ENCODE data around the gene CRACDL. TPM values are rescaled to one million over a fixed set of nuclear protein-coding genes. Genes with fewer than 3 reads are reported as not detected.

CRACDL gene
- total and polyA plus RNA-seq, 2 donors (not counting 3 experiments of a cell fraction or from before 2014, with no cell fraction given), result 0.92 to 6.3 TPM

GRCh38 chr2:98915751-98916358, 20.2 kb downstream of the CRACDL start:
- Histone ChIP-seq H3K9me1 (replicated peaks; ENCODE audit: control insufficient read depth, extremely low read depth, insufficient read depth, low read length) (no peaks in the 10 kb centered on the region), H2AFZ (ENCODE audit: low read depth, low read length) (no peak overlapping the region), H3K9me3 (replicated peaks; ENCODE audit: control insufficient read depth, insufficient read depth, low read length) (no peaks in the 10 kb centered on the region), H3K36me3 (ENCODE audit: control insufficient read depth in 2 of 2, extremely low read depth in 1 of 2, insufficient read depth in 2 of 2, low read length in 2 of 2) (no peaks in the 10 kb centered on the region), H4K20me1 (replicated peaks; ENCODE audit: control insufficient read depth, extremely low read depth, insufficient read depth, low read length) (no peaks in the 10 kb centered on the region), H3K4me3 (replicated peaks in 1 of 3; ENCODE audit: insufficient read depth in 1 of 3, low read depth in 1 of 3, low read length in 3 of 3) (no peak overlapping the region), H3K4me2 (ENCODE audit: insufficient read depth, low read length) (no peak overlapping the region), H3K27ac (ENCODE audit: insufficient read depth, low read depth, low read length) (no peak overlapping the region), H3K27me3 (ENCODE audit: control insufficient read depth in 2 of 2, insufficient read depth in 2 of 2, low read length in 2 of 2) (no peaks in the 10 kb centered on the region), H3K9ac (replicated peaks; ENCODE audit: extremely low read depth, insufficient read depth, low read length) (no peak overlapping the region), H3K4me1 (ENCODE audit: control insufficient read depth, extremely low read depth, insufficient read depth, low read length) (peaks cover 34% of the 10 kb centered on the region), H3K79me2 (ENCODE audit: control insufficient read depth, insufficient read depth, low read length) (no peaks in the 10 kb centered on the region)
- no TSS peak for BruUV-seq (replicated peaks)
- dilution Hi-C loops (cut with MboI; ENCODE audit: extremely low pct_ligation_motif_present, low sequenced_read_pairs), result no loop called here
- DNase-seq (ENCODE audit: low read depth, low spot score), result peak; percentile 30
- intact Hi-C loops (cut with micrococcal nuclease), result loop anchor here (10.0 kb wide), 1 partner anchor 191 kb away; no protein-coding TSS in a partner anchor
- TF ChIP-seq FOS (IDR thresholded peaks at IDR 0.05; ENCODE audit: borderline replicate concordance, insufficient read depth, low read length) (peak; percentile 63), MYC (IDR thresholded peaks at IDR 0.05; ENCODE audit: low read depth, low read length) (no peak), EZH2 (IDR thresholded peaks at IDR 0.05; ENCODE audit: borderline replicate concordance, low read depth, low read length, severe bottlenecking) (no peak), MAX (IDR thresholded peaks at IDR 0.05; ENCODE audit: insufficient read depth, insufficient read length) (no peak), POLR2AphosphoS5 (IDR thresholded peaks at IDR 0.05; ENCODE audit: insufficient read depth, low read depth, low read length) (no peak), POLR2A (IDR thresholded peaks at IDR 0.05; ENCODE audit: low read depth, low read length) (no peak), JUN (IDR thresholded peaks at IDR 0.05; ENCODE audit: borderline replicate concordance, insufficient read depth, insufficient read length, low read depth) (peak; percentile 35), CTCF (IDR thresholded peaks at IDR 0.05; ENCODE audit: extremely low read depth in 1 of 2, insufficient read depth in 1 of 2, low read depth in 1 of 2, low read length in 2 of 2) (no peak), GATA2 (IDR thresholded peaks at IDR 0.05; ENCODE audit: insufficient read depth, insufficient read length, low read depth, low read length) (no peak)
- FAIRE-seq, result no peak
- ChIA-PET CTCF (interaction anchor here (1.2 to 2.1 kb wide), 2 partner anchors 20 to 266 kb away, joined by 4 to 6 read pairs; partner anchors contain the start of gene CRACDL), POLR2A (no interaction called here)
